HEK293 (cell line): Measurements from ENCODE around the gene GHRHR.

Experiments used
- CTCF ChIP-seq: fragments of 450-650 bp; formaldehyde crosslinking; IDR thresholded peaks from 2 replicates; pipeline ENCODE4 v1.5.1; 2016; ENCODE audit warnings: missing biosample characterization, missing genetic modification characterization
- ZNF146 ChIP-seq: fragments of 450-650 bp; formaldehyde crosslinking; IDR thresholded peaks from 2 replicates; pipeline ENCODE4 v1.5.1; 2016; ENCODE audit warnings: missing biosample characterization, missing genetic modification characterization

- TF ChIP-seq ZNF146 (no peak), CTCF (no peak)
These were observed 20.8 kb downstream of the GHRHR start for GRCh38 chr7:30984359-30985107.
